ENCODE measurements around the gene GPR160. TPM values are rescaled to one million over a fixed set of nuclear protein-coding genes. Genes with fewer than 3 reads are reported as not detected.

The GPR160 gene
- total and polyA plus RNA-seq, 2 experiments from 2014 or later, result 39.4 to 55.7 TPM

- Histone ChIP-seq H3K27me3 (ENCODE audit: insufficient read depth) (no peaks in the 10 kb centered on the region), H3F3A (replicated peaks; ENCODE audit: low read depth) (peaks cover 1% of the 10 kb centered on the region; the same call in 1 of the 2 replicates), H3K4me2 (no peak overlapping the region), H2AFZ (no peak overlapping the region), H3K4me3 (no peak overlapping the region), H4K20me1 (replicated peaks; ENCODE audit: insufficient read depth) (no peaks in the 10 kb centered on the region; the same call in 1 of the 2 replicates), H3K4me1 (ENCODE audit: insufficient read depth) (peaks cover 21% of the 10 kb centered on the region), H3K36me3 (ENCODE audit: insufficient read depth) (no peaks in the 10 kb centered on the region; the same call in 1 of the 2 replicates), H3K79me2 (replicated peaks; ENCODE audit: insufficient read depth) (peaks cover 29% of the 10 kb centered on the region; the same call in 1 of the 2 replicates), H3K27ac (ENCODE audit: low read depth) (no peak overlapping the region), H3K9me2 (ENCODE audit: insufficient read depth) (no peaks in the 10 kb centered on the region)
- Mint-ChIP-seq H3K36me3 (ENCODE audit: low read depth) (peaks cover 9% of the 10 kb centered on the region; the same call in 2 of the 3 replicates), H3K4me3 (no peak overlapping the region), H3K27me3 (ENCODE audit: insufficient read depth, low read depth, poor library complexity) (peaks cover 3% of the 10 kb centered on the region), H3K9me3 (no peaks in the 10 kb centered on the region), H3K27ac (no peak overlapping the region), H3K4me1 (peaks cover 34% of the 10 kb centered on the region)
- ATAC-seq (no peak), DNase-seq (ENCODE audit: low spot score) (no peak)
- TF ChIP-seq STAT1 (IDR thresholded peaks at IDR 0.05; ENCODE audit: unreplicated experiment) (no peak), REST (IDR thresholded peaks at IDR 0.05; ENCODE audit: unreplicated experiment) (no peak), ZNF462 (CRISPR knock-in tag; IDR thresholded peaks at IDR 0.05) (no peak), ZNF114 (CRISPR knock-in tag; IDR thresholded peaks at IDR 0.05) (no peak), EZH2phosphoT487 (IDR thresholded peaks at IDR 0.05; ENCODE audit: unreplicated experiment) (no peak), EZH2 (IDR thresholded peaks at IDR 0.05; ENCODE audit: low read depth, unreplicated experiment) (no peak), POLR2AphosphoS5 (IDR thresholded peaks at IDR 0.05; ENCODE audit: low read depth) (no peak), ETS1 (IDR thresholded peaks at IDR 0.05) (no peak), CTCF (conservative IDR thresholded peaks at IDR 0.05; ENCODE audit: low read depth in 2 of 2) (no peak), ZNF331 (CRISPR knock-in tag; IDR thresholded peaks at IDR 0.05; ENCODE audit: low read depth) (no peak)
These were observed 6.5 kb downstream of the GPR160 start for GRCh38 chr3:170044271-170044670.

Data from GM23338 (cell line).